ENCODE data around the gene EVL.

DNA sequence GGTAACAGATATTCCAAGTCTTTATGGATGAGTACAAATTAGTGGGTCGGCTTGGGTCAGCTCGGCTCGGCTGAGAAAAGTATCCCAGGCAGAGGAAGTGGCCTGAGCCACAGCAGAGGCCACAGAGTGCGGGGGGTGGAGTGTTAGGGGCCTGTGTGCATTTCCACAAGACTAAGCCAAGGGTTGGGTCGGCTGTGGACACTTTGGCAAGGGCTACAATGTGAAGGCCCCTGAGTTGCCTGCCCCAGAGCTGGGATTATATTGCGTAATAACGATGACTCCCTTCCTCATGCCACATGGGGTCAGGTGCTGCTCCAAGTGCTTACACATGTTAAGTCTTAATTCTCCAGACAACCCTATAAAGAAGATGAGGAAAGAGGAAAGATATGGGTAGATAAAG is 11.4 kb downstream of the EVL start:
- TF ChIP-seq POLR2AphosphoS5 (IDR thresholded peaks at IDR 0.05) (no peak), POLR2A (IDR thresholded peaks at IDR 0.05) (no peak)
- TF ChIP-seq, protein P1, sequence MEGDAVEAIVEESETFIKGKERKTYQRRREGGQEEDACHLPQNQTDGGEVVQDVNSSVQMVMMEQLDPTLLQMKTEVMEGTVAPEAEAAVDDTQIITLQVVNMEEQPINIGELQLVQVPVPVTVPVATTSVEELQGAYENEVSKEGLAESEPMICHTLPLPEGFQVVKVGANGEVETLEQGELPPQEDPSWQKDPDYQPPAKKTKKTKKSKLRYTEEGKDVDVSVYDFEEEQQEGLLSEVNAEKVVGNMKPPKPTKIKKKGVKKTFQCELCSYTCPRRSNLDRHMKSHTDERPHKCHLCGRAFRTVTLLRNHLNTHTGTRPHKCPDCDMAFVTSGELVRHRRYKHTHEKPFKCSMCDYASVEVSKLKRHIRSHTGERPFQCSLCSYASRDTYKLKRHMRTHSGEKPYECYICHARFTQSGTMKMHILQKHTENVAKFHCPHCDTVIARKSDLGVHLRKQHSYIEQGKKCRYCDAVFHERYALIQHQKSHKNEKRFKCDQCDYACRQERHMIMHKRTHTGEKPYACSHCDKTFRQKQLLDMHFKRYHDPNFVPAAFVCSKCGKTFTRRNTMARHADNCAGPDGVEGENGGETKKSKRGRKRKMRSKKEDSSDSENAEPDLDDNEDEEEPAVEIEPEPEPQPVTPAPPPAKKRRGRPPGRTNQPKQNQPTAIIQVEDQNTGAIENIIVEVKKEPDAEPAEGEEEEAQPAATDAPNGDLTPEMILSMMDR (IDR thresholded peaks at IDR 0.05): no peak

Data from prostate gland (tissue), 2 donors.